ENCODE measurements around the gene ANKEF1. TPM values are rescaled to one million over a fixed set of nuclear protein-coding genes. Genes with fewer than 3 reads are reported as not detected.

ANKEF1 gene
- total RNA-seq, 1 experiment from 2014 or later = 11.6 TPM

DNA sequence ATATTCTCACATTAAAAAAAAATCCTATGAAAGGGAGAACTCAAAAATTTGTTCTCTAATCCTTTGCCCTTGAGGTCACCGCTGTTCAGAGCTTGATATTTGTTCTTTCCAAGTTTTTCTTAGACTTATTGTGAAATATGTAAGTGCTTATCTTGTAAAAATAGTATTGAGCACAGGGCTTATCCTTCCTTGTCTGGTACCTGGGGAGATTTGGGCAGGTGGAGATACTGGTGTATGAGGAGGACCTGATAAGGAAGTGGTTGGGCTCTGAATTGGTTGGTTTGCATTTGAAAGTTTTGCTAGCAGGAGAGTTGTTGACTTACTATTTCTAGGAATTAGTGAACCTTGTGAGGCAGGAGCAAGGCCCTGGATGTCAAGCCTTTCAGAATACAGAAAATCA is 28.9 kb upstream of the ANKEF1 start:
- Histone ChIP-seq H3K27ac (ENCODE audit: low read length) (no peak overlapping the region), H3K79me2 (ENCODE audit: low read length) (no peaks in the 10 kb centered on the region), H3K4me2 (ENCODE audit: low read length) (no peak overlapping the region), H3K9me2 (replicated peaks; ENCODE audit: low read length) (no peaks in the 10 kb centered on the region), H2AFZ (ENCODE audit: low read length) (no peak overlapping the region), H3K9ac (ENCODE audit: low read length) (no peak overlapping the region), H3K36me3 (ENCODE audit: low read depth, low read length) (no peaks in the 10 kb centered on the region), H3K9me3 (ENCODE audit: low read length) (no peaks in the 10 kb centered on the region), H3F3A (ENCODE audit: low read length, unreplicated experiment) (no peaks in the 10 kb centered on the region), H3K4me1 (ENCODE audit: insufficient read depth, low read length) (no peaks in the 10 kb centered on the region), H4K20me1 (ENCODE audit: low read length) (no peaks in the 10 kb centered on the region), H3K4me3 (ENCODE audit: low read length) (no peak overlapping the region), H3K27me3 (ENCODE audit: low read length) (peaks cover 37% of the 10 kb centered on the region)
- intact Hi-C loops (cut with micrococcal nuclease) = no loop called here
- TF ChIP-seq, protein P1, sequence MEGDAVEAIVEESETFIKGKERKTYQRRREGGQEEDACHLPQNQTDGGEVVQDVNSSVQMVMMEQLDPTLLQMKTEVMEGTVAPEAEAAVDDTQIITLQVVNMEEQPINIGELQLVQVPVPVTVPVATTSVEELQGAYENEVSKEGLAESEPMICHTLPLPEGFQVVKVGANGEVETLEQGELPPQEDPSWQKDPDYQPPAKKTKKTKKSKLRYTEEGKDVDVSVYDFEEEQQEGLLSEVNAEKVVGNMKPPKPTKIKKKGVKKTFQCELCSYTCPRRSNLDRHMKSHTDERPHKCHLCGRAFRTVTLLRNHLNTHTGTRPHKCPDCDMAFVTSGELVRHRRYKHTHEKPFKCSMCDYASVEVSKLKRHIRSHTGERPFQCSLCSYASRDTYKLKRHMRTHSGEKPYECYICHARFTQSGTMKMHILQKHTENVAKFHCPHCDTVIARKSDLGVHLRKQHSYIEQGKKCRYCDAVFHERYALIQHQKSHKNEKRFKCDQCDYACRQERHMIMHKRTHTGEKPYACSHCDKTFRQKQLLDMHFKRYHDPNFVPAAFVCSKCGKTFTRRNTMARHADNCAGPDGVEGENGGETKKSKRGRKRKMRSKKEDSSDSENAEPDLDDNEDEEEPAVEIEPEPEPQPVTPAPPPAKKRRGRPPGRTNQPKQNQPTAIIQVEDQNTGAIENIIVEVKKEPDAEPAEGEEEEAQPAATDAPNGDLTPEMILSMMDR (conservative IDR thresholded peaks at IDR 0.05; ENCODE audit: low read depth, low read length) = no peak
- TF ChIP-seq EZH2phosphoT487 (IDR thresholded peaks at IDR 0.05; ENCODE audit: borderline replicate concordance, low read length) = no peak
- TF ChIP-seq EZH2 (IDR thresholded peaks at IDR 0.05; ENCODE audit: low read length, unreplicated experiment) = no peak
- ATAC-seq = no peak
- CTCF ChIA-PET = no interaction called here
- POLR2A ChIA-PET (ENCODE audit: unreplicated experiment) = no interaction called here
- no TSS peak for BruUV-seq (replicated peaks)
- no peak for DNase-seq

DNA sequence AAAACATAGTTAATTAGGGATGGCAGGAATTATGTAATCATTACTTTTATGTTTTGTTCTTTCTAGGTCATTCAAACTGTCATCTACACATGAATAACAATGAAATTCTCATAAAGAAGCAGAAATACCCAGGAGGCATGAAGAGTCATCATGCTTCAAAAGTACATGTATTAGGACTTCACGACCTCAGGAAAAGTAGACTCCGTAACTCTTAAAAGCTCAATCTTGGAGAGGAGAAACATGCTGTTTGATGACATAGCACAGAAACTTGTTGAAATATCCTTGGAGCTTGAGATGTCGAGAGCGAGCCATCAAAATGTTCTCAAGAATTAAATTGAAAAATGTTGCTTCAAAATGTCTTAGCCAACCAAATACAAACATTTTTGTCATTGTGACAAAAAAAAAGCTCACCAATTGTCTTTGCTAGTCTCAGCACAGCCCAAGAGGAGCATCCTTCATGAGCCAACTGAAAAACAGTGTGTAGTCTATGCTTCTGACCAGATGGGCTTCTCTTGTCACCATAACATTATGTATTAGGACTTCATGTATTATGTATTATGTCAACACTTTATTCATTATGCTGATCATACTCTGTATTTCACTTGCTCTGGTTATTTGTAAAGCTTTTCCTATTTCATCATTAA is 28.2 kb upstream of the ANKEF1 start:
- BruUV-seq (replicated peaks) = no TSS peak
- no peak overlapping the region for H3K4me3 ChIP-seq (ENCODE audit: low read length)
- intact Hi-C loops (cut with micrococcal nuclease) = no loop called here
- H2AFZ ChIP-seq (ENCODE audit: low read length) = no peak overlapping the region
- no peak overlapping the region for H3K4me2 ChIP-seq (ENCODE audit: low read length)
- TF ChIP-seq EZH2phosphoT487 (IDR thresholded peaks at IDR 0.05; ENCODE audit: borderline replicate concordance, low read length) = no peak
- H3K4me1 ChIP-seq (ENCODE audit: insufficient read depth, low read length) = no peaks in the 10 kb centered on the region
- no peaks in the 10 kb centered on the region for H4K20me1 ChIP-seq (ENCODE audit: low read length)
- no peaks in the 10 kb centered on the region for H3K9me3 ChIP-seq (ENCODE audit: low read length)
- CTCF ChIA-PET = no interaction called here
- H3K27ac ChIP-seq (ENCODE audit: low read length) = no peak overlapping the region
- no peak overlapping the region for H3K9ac ChIP-seq (ENCODE audit: low read length)
- POLR2A ChIA-PET (ENCODE audit: unreplicated experiment) = no interaction called here
- H3K27me3 ChIP-seq (ENCODE audit: low read length) = peaks cover 41% of the 10 kb centered on the region
- no peaks in the 10 kb centered on the region for H3K36me3 ChIP-seq (ENCODE audit: low read depth, low read length)
- H3K79me2 ChIP-seq (ENCODE audit: low read length) = no peaks in the 10 kb centered on the region
- H3K9me2 ChIP-seq (replicated peaks; ENCODE audit: low read length) = no peaks in the 10 kb centered on the region
- no peaks in the 10 kb centered on the region for H3F3A ChIP-seq (ENCODE audit: low read length, unreplicated experiment)
- no peak for DNase-seq
- no peak for ATAC-seq

DNA sequence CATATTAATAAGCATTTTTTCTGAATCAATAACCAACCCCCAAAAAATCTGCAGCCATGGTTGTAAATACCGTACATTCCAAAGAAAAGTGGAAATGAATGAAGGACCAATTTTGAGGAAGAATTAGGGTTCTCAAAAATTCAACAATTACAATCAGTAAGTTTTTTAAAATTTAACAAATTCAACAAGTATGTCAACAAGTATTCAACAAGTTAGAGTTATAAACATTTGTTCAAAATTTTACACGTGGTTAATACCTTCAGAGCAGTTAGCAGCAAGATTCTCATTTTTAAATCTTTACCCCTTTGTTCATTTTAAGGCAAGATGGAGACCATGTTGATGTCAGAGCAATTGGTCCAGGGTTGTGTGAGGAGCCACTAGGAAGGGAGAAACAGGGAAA is 27.6 kb upstream of the ANKEF1 start:
- H4K20me1 ChIP-seq (ENCODE audit: low read length) = no peaks in the 10 kb centered on the region
- H3K79me2 ChIP-seq (ENCODE audit: low read length) = no peaks in the 10 kb centered on the region
- H2AFZ ChIP-seq (ENCODE audit: low read length) = no peak overlapping the region
- no peaks in the 10 kb centered on the region for H3K36me3 ChIP-seq (ENCODE audit: low read depth, low read length)
- H3K4me1 ChIP-seq (ENCODE audit: insufficient read depth, low read length) = no peaks in the 10 kb centered on the region
- ATAC-seq (no peak), DNase-seq (no peak)
- no peak overlapping the region for H3K4me2 ChIP-seq (ENCODE audit: low read length)
- no peak overlapping the region for H3K27ac ChIP-seq (ENCODE audit: low read length)
- POLR2A ChIA-PET (ENCODE audit: unreplicated experiment) = no interaction called here
- H3K9ac ChIP-seq (ENCODE audit: low read length) = no peak overlapping the region
- H3K9me3 ChIP-seq (ENCODE audit: low read length) = no peaks in the 10 kb centered on the region
- intact Hi-C loops (cut with micrococcal nuclease) = no loop called here
- TF ChIP-seq EZH2 (IDR thresholded peaks at IDR 0.05; ENCODE audit: low read length, unreplicated experiment) = no peak
- no peak for TF ChIP-seq EZH2phosphoT487 (IDR thresholded peaks at IDR 0.05; ENCODE audit: borderline replicate concordance, low read length)
- TF ChIP-seq, protein P1 (conservative IDR thresholded peaks at IDR 0.05; ENCODE audit: low read depth, low read length) = no peak
- CTCF ChIA-PET = no interaction called here
- H3K4me3 ChIP-seq (ENCODE audit: low read length) = no peak overlapping the region
- H3K27me3 ChIP-seq (ENCODE audit: low read length) = peaks cover 44% of the 10 kb centered on the region
- no TSS peak for BruUV-seq (replicated peaks)
- no peaks in the 10 kb centered on the region for H3K9me2 ChIP-seq (replicated peaks; ENCODE audit: low read length)
- no peaks in the 10 kb centered on the region for H3F3A ChIP-seq (ENCODE audit: low read length, unreplicated experiment)

Data from PC-3 (cell line).